AG09319 (cell line): ENCODE results near the gene PCARE.

Experiments used
- DNase-seq: peaks from one replicate; pipeline ENCODE4 v3.0.0-alpha.2; 2010; ENCODE audit warnings: low read depth; ENCODE audit errors: extremely low read depth
- CTCF ChIP-seq: IDR thresholded peaks from 2 replicates; pipeline ENCODE4 v1.5.1; 2011; ENCODE audit warnings: low read depth, mild to moderate bottlenecking, inconsistent platforms, low read length, moderate library complexity

The PCARE gene

GRCh38 chr2:29023188-29023587 lies 51.1 kb downstream of the PCARE start:
- no peak for TF ChIP-seq CTCF
- DNase-seq: no peak

DNA sequence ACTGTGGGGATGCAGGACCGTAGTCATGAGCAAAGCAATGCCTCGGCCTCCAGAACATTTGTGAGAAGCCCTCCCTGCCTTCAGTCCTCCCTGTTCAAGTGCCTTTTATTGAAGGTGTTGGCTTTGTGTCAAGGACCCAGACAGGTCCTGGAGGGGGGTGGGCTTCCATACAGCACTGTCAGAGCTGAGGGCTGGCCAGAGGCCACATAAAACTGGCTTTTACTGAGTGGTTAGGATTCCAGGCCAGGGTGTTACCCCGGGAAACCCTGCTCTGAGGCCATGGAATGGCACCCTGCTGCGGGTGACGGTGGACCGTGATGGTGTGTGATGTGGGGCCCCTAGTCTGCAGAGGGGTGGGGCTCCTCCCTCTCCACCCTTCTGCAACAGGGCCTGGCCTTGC lies 51.6 kb downstream of the PCARE start:
- no peak for TF ChIP-seq CTCF

DNA sequence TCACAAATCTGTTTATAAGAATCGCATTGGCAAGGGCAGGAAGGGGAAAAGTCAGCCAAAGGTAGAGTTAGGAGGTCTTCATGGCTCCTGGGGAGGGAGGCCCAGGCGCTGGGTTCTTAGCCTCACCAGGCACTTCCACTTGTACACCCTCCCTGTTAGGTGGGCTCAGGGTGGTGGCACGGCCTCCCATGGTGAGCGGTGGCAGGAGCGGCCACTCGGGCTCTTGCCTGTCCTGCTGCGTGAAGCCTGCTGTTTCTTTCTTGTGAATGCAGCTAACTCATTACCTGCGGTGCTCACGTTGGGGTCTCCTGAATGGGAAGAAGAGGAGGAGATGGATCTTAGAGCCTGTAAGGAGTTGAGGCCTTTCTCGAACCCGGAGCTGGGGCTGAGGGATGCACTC lies 52.4 kb downstream of the PCARE start:
- no peak for TF ChIP-seq CTCF
- no peak for DNase-seq

More for the DNA sequence above, 51.6 kb downstream of the PCARE start:
- DNase-seq: no peak

GRCh38 chr2:29017716-29018435 lies 56.4 kb downstream of the PCARE start:
- no peak for DNase-seq
- no peak for TF ChIP-seq CTCF

GRCh38 chr2:29016504-29016903 lies 57.8 kb downstream of the PCARE start:
- no peak for DNase-seq

GRCh38 chr2:29015701-29016470 lies 58.4 kb downstream of the PCARE start:
- DNase-seq: no peak
- TF ChIP-seq CTCF: no peak

More at GRCh38 chr2:29016504-29016903, 57.8 kb downstream of the PCARE start:
- TF ChIP-seq CTCF: no peak

GRCh38 chr2:29014811-29015421 lies 59.4 kb downstream of the PCARE start:
- TF ChIP-seq CTCF: no peak
- no peak for DNase-seq
